Gastrocnemius medialis (tissue), 4 donors: Measurements from ENCODE around the gene ARHGAP6.

Experiments used
- POLR2A ChIP-seq, 2 donors: fragments of 450-650 bp; IDR thresholded peaks; one replicate each; pipeline ENCODE4 v1.6.1; 2017; ENCODE audit warnings: antibody characterized with exemption in 2 of 2, mild to moderate bottlenecking in 2 of 2, moderate library complexity in 2 of 2
- TF ChIP-seq, protein P1 (sequence below), 5 experiments: fragments of 450-650 bp in 3 of 5; fragments of 200-600 bp in 2 of 5; sonication (generic) in 2 of 5; IDR thresholded peaks in 4 of 5; conservative IDR thresholded peaks in 1 of 5; 1 replicate in 4 of 5; 2 replicates in 1 of 5; pipeline ENCODE4 v1.5.1; 2016 to 2019; ENCODE audit warnings: antibody characterized with exemption in 5 of 5, mild to moderate bottlenecking in 3 of 5, moderate library complexity in 3 of 5

DNA sequence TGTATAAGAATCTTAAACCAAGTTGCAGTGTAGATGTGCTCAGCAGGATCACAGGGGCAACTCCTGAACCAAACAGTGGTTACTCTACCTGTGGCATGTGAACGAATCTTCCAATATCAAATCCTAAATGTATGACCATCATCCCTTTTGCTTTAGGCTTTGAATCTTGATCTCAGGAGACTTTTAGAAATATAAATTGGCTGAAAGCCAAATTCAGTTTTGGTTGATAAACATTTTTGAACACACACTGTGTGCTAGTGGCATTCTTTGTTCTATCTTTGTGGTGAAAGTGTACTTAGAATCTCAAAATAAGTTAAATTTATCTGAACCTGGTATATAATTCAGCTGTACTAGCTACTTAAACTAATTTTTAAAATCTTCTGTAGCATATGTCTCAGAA is 4.6 kb upstream of the ARHGAP6 start:
- TF ChIP-seq, protein P1, sequence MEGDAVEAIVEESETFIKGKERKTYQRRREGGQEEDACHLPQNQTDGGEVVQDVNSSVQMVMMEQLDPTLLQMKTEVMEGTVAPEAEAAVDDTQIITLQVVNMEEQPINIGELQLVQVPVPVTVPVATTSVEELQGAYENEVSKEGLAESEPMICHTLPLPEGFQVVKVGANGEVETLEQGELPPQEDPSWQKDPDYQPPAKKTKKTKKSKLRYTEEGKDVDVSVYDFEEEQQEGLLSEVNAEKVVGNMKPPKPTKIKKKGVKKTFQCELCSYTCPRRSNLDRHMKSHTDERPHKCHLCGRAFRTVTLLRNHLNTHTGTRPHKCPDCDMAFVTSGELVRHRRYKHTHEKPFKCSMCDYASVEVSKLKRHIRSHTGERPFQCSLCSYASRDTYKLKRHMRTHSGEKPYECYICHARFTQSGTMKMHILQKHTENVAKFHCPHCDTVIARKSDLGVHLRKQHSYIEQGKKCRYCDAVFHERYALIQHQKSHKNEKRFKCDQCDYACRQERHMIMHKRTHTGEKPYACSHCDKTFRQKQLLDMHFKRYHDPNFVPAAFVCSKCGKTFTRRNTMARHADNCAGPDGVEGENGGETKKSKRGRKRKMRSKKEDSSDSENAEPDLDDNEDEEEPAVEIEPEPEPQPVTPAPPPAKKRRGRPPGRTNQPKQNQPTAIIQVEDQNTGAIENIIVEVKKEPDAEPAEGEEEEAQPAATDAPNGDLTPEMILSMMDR (IDR thresholded peaks at IDR 0.05 in 4 of 5, conservative IDR thresholded peaks at IDR 0.05 in 1 of 5) = no peak
- no peak for TF ChIP-seq POLR2A (IDR thresholded peaks at IDR 0.05)
